GM04504 (cell line): ENCODE data around the gene CHST14.

ENCODE experiments used
- DNase-seq: peaks from one replicate; pipeline ENCODE4 v3.0.0-alpha.2; 2012; ENCODE audit warnings: low read depth

The CHST14 gene

DNA sequence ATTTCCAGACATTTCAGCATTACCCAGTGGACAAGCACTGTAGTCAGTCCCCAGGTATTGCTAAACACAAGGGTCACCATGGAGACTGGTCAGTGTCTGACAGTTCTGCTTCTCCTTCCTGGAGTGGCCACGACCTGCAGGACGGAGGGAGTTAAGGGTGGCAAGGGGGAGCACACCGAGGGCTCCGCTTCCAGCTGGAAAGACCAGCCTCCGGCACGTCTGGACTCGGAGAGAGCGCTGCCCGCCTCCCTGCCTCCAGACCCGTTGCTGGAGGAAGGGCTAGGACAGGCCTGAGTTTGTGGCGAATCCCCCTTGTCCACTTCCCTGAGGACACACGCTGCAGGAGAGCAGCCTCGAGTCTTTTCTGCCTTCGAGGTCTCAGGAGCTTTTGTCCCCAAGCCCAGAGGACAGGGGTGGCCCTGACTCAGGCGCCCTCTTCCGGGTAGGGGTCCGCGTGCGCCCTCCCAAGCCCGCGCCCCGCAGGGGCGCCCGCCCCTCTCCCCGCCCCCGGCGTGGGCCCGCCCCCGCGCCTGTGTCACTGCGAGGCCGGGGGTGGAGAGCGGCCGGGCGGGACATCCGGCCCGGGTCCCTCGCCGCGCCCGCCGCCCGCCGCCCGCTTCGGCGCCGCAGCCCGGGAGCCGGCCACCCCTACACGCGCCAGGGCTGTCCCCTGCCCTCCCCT, at the start of gene CHST14:
Gene CHST14, plus strand, starts transcription at position 562 of the 682 bp plus-strand sequence. CDS start 230 bp downstream, outside the sequence.
- peak; percentile 25 for DNase-seq

GRCh38 chr15:40421246-40422157, 49.3 kb upstream of the CHST14 start:
- DNase-seq, result no peak

DNA sequence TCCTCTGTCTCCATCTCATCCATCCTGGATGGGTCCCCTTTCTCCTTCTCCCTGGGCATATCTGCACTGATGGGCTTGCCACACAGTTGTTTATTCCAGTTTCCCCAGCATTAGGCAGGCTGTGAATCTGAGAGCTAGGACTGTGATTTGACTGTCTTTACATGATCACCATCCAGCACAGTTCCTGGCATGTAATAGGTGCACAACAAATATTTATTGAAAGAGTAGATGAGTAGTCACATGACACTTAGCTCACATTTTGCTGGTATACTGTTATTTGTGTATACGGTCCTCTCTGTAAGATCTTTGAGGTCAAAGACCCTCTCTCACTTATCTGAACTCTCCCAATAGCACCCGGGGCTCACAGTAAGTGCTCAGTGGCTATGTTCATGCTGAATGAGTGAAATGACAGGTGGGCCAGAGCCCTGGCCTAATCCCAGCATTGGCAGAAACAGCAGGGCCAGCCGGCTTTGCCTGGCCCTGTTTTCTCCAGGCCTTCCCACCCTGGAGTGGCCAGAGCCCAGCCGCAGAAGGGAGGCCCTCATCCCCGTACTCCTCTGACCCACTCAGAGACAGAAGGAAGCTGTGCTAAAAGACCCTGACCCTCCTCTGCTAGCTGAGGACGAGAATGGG, 46.2 kb upstream of the CHST14 start:
- DNase-seq, result no peak

- no peak for DNase-seq
Measured at GRCh38 chr15:40425681-40426080, 45.1 kb upstream of the CHST14 start.

- no peak for DNase-seq
Measured at GRCh38 chr15:40427188-40427587, 43.6 kb upstream of the CHST14 start.

- no peak for DNase-seq
Measured at GRCh38 chr15:40428185-40428584, 42.6 kb upstream of the CHST14 start.

DNA sequence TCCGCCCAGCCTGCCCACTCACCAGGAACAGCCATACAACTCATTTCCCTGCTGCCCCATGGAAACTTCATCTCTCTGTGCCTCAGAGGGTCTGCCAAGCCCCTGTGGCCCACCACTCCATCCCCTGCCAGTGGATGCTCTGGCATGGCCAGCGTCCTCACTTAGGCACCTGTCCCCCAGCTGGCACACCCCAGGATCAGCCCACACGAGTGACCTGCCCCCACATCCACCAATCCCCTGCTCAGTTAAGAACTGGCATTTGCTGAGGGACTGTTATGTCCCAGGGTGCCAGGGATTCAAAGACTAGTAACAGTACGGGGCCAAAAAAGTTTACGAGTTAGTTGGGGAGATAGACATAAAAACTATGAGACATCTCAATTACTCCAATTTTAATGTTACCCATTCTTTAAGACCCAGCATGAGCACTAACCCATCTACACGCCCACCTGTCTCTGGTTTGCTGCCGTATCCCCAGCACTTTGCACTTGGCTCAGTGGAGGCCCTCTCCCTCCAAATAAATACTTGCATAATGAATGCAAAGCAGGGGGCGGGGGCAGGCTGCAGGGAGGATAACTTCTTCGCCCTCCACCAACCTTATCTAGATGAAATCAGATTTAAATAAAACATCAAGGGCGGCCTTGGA, 41.6 kb upstream of the CHST14 start:
- DNase-seq, result no peak

DNA sequence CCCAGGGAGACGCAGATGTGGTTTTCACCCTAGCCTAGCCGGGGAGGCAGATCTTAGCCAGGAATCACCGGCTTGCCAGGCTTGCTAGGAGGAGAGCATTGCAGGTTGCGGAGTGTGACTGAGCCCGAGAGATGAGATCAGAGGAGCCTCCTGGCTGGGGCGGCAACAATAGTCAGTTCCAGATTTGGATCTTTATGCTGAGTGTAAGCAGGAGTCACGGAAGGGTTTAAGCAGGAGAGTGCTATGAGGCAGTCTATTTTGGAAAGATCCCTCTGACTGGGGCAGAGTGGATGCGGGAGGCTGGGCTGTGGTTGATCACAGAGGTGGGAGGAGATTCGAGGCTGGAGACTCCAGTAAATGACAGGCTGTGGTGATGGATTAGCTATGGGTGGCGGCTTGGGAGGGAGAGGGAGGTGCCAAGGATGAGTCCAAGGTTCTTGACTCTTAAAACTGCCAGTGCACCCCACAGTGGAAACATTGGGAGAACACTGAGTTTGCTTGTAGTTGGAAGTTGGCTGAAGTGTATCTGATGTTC, 40.4 kb upstream of the CHST14 start:
- no peak for DNase-seq

GRCh38 chr15:40435023-40435709, 35.6 kb upstream of the CHST14 start:
- DNase-seq, result no peak

DNA sequence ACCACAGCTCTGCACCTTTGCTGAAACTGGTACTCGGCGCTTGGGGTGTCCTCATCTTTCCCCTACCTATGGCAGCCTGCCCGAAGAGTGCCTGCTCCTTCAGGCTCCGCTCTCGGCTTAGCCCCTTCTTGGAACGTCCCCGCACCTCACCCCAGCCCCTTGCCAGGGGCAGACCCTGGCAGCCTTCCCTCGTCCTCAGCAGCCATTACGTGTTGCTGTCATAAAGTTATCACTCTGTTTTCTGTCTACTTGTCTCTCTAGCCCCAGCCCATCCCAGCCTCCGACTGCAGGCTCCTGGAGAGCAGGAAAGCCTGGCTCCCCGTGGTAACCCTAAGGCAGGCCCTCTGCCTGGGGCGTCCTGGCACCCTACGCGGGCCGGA, 35.1 kb upstream of the CHST14 start:
- DNase-seq, result no peak

GRCh38 chr15:40436116-40436891, 34.5 kb upstream of the CHST14 start:
- no peak for DNase-seq

- DNase-seq, result no peak
Measured at GRCh38 chr15:40436892-40437751, 33.7 kb upstream of the CHST14 start.

DNA sequence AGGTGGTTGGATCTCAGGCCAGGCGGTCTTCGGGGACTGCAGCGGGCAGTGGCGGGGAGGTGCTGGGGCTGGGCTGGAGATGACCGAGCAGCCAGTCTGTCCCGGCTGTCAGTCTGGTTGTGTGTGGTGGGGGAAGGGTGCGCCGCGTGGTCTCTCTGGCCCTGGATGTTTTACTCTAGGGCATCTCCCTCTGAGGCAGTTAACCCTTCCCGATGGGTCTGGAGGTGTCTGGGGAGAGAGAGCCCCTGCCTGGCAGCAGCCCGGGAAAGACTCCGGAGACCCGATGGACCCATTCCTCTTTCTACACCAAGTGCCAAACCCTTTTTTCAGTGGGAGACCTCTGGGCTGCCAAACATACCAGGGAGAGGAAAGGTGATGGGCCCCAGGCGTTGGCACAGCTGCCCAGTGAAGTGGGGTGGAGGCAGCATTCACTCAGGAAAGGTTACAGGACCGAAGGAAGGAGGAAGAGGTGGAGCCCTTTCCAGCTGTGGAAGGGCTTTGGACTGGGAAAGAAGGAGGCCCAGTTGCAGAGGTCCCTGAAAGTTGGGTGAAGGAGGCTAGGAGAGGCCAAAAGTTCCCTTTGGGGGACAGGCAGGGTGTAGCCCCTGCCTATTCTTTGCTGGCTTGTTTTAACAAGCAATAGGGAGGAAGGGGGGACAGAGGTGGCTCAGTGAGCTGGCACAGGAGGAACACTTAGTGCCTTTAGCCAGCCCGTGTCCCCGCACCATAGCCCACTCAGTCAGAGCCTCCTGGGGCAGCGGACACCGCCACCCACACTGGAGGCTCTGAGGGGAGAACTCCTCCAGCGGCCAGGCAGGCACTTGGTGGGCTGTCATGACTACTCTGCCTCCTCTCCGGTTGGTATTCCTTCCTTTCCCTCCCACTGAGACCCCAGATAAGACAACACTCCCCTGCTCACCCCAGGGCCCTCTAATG, 32.8 kb upstream of the CHST14 start:
- no peak for DNase-seq

- DNase-seq, result no peak
Measured at GRCh38 chr15:40438712-40439111, 32.1 kb upstream of the CHST14 start.

- DNase-seq, result no peak
Measured at GRCh38 chr15:40439461-40439959, 31.3 kb upstream of the CHST14 start.

GRCh38 chr15:40439960-40440742, 30.6 kb upstream of the CHST14 start:
- DNase-seq, result peak; percentile 9

DNA sequence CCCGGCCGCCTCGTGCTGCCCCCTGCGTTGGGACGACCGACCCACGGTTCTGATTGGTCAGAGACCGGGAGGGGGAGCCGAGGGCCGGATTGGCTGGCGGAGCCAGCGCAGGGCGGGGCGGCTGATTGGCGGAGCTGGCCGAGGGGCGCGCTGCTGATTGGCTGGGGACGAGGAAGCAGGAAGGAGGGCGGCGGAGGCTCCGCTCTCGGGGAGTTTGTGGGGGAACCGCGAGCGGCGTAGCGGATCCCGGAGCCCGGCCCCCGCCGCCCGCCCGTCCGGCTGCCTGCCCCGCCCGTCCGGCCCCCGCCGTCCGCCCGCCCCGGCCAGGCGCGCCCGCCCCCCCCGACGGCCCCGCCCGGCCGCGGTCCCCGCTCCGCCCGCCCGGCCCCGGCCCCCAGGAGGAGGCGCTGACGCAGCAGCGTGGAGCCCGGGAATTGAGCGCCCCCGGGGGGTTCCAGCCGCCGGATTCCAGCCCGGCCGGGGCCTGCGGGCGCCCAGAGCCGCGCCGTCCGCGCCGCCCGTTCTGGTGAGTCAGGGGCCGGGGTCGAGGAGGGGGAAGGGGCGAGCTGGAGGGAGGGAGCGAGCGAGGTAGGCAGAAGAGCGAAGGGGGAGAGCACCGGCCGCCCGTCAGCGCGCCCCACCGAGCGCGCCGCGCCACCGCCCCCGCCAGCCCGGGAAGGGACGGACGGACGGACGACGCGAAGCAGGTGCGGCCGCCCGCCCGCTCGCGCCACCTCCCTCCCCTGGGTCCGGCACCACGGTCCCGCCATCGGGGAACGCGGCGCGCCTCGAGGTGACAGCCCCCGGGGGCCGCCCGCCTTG, 29.8 kb upstream of the CHST14 start, which contains the start of gene BAHD1:
Gene BAHD1, plus strand, starts transcription at position 211 of the 822 bp plus-strand sequence. CDS start 17,512 bp downstream, outside the sequence.
- peak; percentile 89 for DNase-seq
